Measurements from ENCODE around the gene ANKRD33B. TPM values are rescaled to one million over a fixed set of nuclear protein-coding genes. Genes with fewer than 3 reads are reported as not detected.

ANKRD33B gene
- total and polyA plus RNA-seq, 2 experiments from 2014 or later = 2.9 to 15.4 TPM

GRCh38 chr5:10645671-10646070 is 81.8 kb downstream of the ANKRD33B start:
- no peak overlapping the region for H3K27ac ChIP-seq (ENCODE audit: low read depth)
- peaks cover 51% of the 10 kb centered on the region for H3K36me3 Mint-ChIP-seq (ENCODE audit: low read depth)
- H3K4me1 ChIP-seq (ENCODE audit: insufficient read depth) = peaks cover 14% of the 10 kb centered on the region
- H3K9me3 Mint-ChIP-seq = no peaks in the 10 kb centered on the region
- DNase-seq (ENCODE audit: low spot score) (no peak), ATAC-seq (no peak)
- H3K79me2 ChIP-seq (replicated peaks; ENCODE audit: insufficient read depth) = peaks cover 45% of the 10 kb centered on the region
- H3K4me2 ChIP-seq = no peak overlapping the region
- H3K9me2 ChIP-seq (ENCODE audit: insufficient read depth) = no peaks in the 10 kb centered on the region
- H3K27ac Mint-ChIP-seq = no peak overlapping the region
- H3K27me3 Mint-ChIP-seq (ENCODE audit: insufficient read depth, low read depth, poor library complexity) = peaks cover 5% of the 10 kb centered on the region
- H4K20me1 ChIP-seq (replicated peaks; ENCODE audit: insufficient read depth) = 0 out of 2 replicates have a peak, but pooled peaks cover 4% of the 10 kb centered on the region
- no peak for TF ChIP-seq JUNB (IDR thresholded peaks at IDR 0.05; ENCODE audit: unreplicated experiment)
- no peak for TF ChIP-seq REST (IDR thresholded peaks at IDR 0.05; ENCODE audit: unreplicated experiment)
- no peak for TF ChIP-seq CREB1 (CRISPR knock-in tag; IDR thresholded peaks at IDR 0.05; ENCODE audit: low read depth)
- H3K27me3 ChIP-seq (ENCODE audit: insufficient read depth) = no peaks in the 10 kb centered on the region
- H3K4me1 Mint-ChIP-seq = peaks cover 16% of the 10 kb centered on the region
- no peak overlapping the region for H3K4me3 Mint-ChIP-seq
- H2AFZ ChIP-seq = no peak overlapping the region
- no peaks in the 10 kb centered on the region for H3F3A ChIP-seq (replicated peaks; ENCODE audit: low read depth)
- no peak overlapping the region for H3K4me3 ChIP-seq
- H3K36me3 ChIP-seq (ENCODE audit: insufficient read depth) = no peaks in the 10 kb centered on the region

GRCh38 chr5:10647640-10648039 is 83.8 kb downstream of the ANKRD33B start:
- TF ChIP-seq NANOG (IDR thresholded peaks at IDR 0.05; ENCODE audit: borderline replicate concordance) (no peak), EZH2 (IDR thresholded peaks at IDR 0.05; ENCODE audit: low read depth, unreplicated experiment) (no peak), ZNF331 (CRISPR knock-in tag; IDR thresholded peaks at IDR 0.05; ENCODE audit: low read depth) (no peak), EZH2phosphoT487 (IDR thresholded peaks at IDR 0.05; ENCODE audit: unreplicated experiment) (no peak), POLR2AphosphoS5 (IDR thresholded peaks at IDR 0.05; ENCODE audit: low read depth) (no peak), JUNB (IDR thresholded peaks at IDR 0.05; ENCODE audit: unreplicated experiment) (no peak), REST (IDR thresholded peaks at IDR 0.05; ENCODE audit: unreplicated experiment) (no peak)
- ATAC-seq = no peak
- peaks cover under 1% of the 10 kb centered on the region for H3K27me3 Mint-ChIP-seq (ENCODE audit: insufficient read depth, low read depth, poor library complexity)

More at GRCh38 chr5:10647640-10648039, 83.8 kb downstream of the ANKRD33B start:
- Histone ChIP-seq H3K4me3 (no peak overlapping the region), H3K27me3 (ENCODE audit: insufficient read depth) (no peaks in the 10 kb centered on the region), H4K20me1 (replicated peaks; ENCODE audit: insufficient read depth) (0 out of 2 replicates have a peak, but pooled peaks cover 4% of the 10 kb centered on the region), H3K27ac (ENCODE audit: low read depth) (no peak overlapping the region), H3K4me2 (no peak overlapping the region), H3K36me3 (ENCODE audit: insufficient read depth) (no peaks in the 10 kb centered on the region), H3K9me2 (ENCODE audit: insufficient read depth) (no peaks in the 10 kb centered on the region), H3K4me1 (ENCODE audit: insufficient read depth) (no peaks in the 10 kb centered on the region), H3F3A (replicated peaks; ENCODE audit: low read depth) (no peaks in the 10 kb centered on the region), H3K79me2 (replicated peaks; ENCODE audit: insufficient read depth) (peaks cover 25% of the 10 kb centered on the region), H2AFZ (no peak overlapping the region)
- Mint-ChIP-seq H3K4me3 (no peak overlapping the region), H3K36me3 (ENCODE audit: low read depth) (peaks cover 41% of the 10 kb centered on the region), H3K9me3 (no peaks in the 10 kb centered on the region), H3K27ac (no peak overlapping the region), H3K4me1 (no peaks in the 10 kb centered on the region; the same call in 2 of the 3 replicates)
- DNase-seq (ENCODE audit: low spot score) = no peak

Data from GM23338 (cell line).